Natural killer cell (primary cell): ENCODE measurements around the gene TIMP4. TPM values are rescaled to one million over a fixed set of nuclear protein-coding genes. Genes with fewer than 3 reads are reported as not detected.

ENCODE experiments used
- ATAC-seq, 3 donors: fragments of 150-1000 bp in 2 of 3; fragments of 200-7000 bp in 1 of 3; cut with Tn5 transposase; 1 replicate in 1 of 3; 2 replicates in 2 of 3; pipeline ENCODE4 v1.10.0; 2021; ENCODE audit warnings: mild to moderate bottlenecking in 2 of 3, moderate library complexity in 2 of 3
- DNase-seq, 2 donors: peaks; one replicate each; pipeline versions ENCODE4 v3.0.0 to v3.0.0-alpha.2; 2013 to 2021; ENCODE audit warnings: mixed read lengths in 1 of 2
- H3K27ac ChIP-seq: one replicate; pipeline ENCODE4 v1.5.1; 2013; ENCODE audit warnings: mild to moderate bottlenecking, low read length
- H3K27me3 ChIP-seq: one replicate; pipeline ENCODE4 v1.6.1; 2013; ENCODE audit warnings: low read length; ENCODE audit not compliant: control insufficient read depth, insufficient read depth
- H3K36me3 ChIP-seq: one replicate; pipeline ENCODE4 v1.6.1; 2013; ENCODE audit warnings: low read length; ENCODE audit not compliant: control insufficient read depth, insufficient read depth
- H3K4me1 ChIP-seq: one replicate; pipeline ENCODE4 v1.6.1; 2013; ENCODE audit warnings: low read length; ENCODE audit not compliant: control insufficient read depth, insufficient read depth
- H3K4me3 ChIP-seq: one replicate; pipeline ENCODE4 v1.5.1; 2013; ENCODE audit warnings: low read length
- H3K9me3 ChIP-seq: one replicate; pipeline ENCODE4 v1.6.1; 2013; ENCODE audit warnings: low read length; ENCODE audit not compliant: control insufficient read depth, insufficient read depth
- H3K27ac Mint-ChIP-seq, 2 donors: one replicate each; pipeline ENCODE4 v1.8.0; 2022; ENCODE audit warnings: mild to moderate bottlenecking in 2 of 2, mixed read lengths in 2 of 2, moderate library complexity in 1 of 2
- H3K27me3 Mint-ChIP-seq, 2 donors: one replicate each; pipeline ENCODE4 v1.8.0; 2022; ENCODE audit warnings: low read depth in 2 of 2, mixed read lengths in 2 of 2
- H3K36me3 Mint-ChIP-seq: one replicate; pipeline ENCODE4 v1.8.0; 2022; ENCODE audit warnings: mixed read lengths
- H3K4me1 Mint-ChIP-seq, 2 donors: one replicate each; pipeline ENCODE4 v1.8.0; 2022; ENCODE audit warnings: mixed read lengths in 2 of 2
- H3K4me3 Mint-ChIP-seq: one replicate; pipeline ENCODE4 v1.8.0; 2022; ENCODE audit warnings: mild to moderate bottlenecking, moderate library complexity, mixed read lengths
- H3K9me3 Mint-ChIP-seq, 2 donors: one replicate each; pipeline ENCODE4 v1.8.0; 2022; ENCODE audit warnings: mixed read lengths in 2 of 2
- CTCF ChIP-seq: fragments of 200-600 bp; IDR thresholded peaks from one replicate; pipeline ENCODE4 v1.8.0; 2022; ENCODE audit warnings: antibody characterized with exemption
- WGBS: methylation state at CpG from one replicate; pipeline ENCODE4 v1.1.7; 2013; ENCODE audit warnings: missing lambda C conversion rate; ENCODE audit not compliant: insufficient coverage; 5-methylcytosine and 5-hydroxymethylcytosine counted together
- intact Hi-C: fragments of 100-400 bp; cut with micrococcal nuclease; formaldehyde crosslinking; loops from one replicate; pipeline ENCODE4 v1.14.2; 2022
- total RNA-seq, 4 donors: library from RNA; stranded (reverse); fragments of 120-200 nt in 1 of 4; gene quantifications; one replicate each; pipeline versions ENCODE4 v1.2.3 to v1.2.4, GENCODE V29; 2013 to 2022

TIMP4 gene
- total RNA-seq, result not detected
- not detected for total RNA-seq (2013)

DNA sequence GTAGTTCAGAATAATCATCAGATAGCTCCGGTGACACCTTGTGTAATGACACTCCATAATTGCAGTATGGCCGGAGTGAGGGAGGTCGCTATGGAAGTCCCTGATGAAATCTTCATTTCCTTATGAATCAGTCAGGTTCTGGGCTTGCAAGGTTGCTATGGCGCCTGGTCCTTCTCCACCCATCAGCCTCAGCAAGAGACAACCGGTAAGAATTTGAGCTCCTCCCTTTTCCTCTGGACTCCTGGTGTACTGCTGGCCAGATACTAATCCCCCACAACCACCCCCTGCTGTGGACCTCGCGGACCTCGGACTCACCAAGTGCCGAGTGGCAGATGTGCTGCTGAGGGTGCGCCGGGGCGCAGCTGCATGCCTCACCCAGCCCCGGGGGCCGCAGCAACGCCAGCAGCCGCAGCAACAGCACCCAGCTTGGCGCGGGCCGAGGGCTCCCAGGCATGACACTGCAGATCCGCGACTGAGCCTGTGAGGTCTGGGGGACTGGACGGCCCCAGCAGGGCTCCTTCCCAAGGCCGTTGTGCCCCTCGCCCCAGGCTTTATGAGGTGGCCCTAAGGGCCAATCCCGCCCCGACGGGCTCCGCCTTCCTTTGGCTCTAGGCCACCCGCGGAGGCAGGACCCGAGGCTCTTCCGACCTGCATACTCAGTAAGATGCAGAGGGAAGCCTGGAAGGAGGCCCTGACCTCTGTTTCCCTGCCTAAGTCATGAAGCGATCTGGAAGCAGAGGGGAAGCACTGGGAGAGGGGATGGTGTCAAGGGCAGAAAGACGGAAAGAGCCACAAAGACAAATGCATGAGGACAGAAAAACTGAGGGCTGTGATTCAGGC lies at the start of gene TIMP4:
Gene TIMP4, minus strand, starts transcription at position 526 of the 840 bp plus-strand sequence. Its CDS starts 72 bp downstream, at position 454.
- Histone ChIP-seq H3K27me3 (no peaks in the 10 kb centered on the region), H3K4me1 (no peaks in the 10 kb centered on the region), H3K36me3 (no peaks in the 10 kb centered on the region), H3K9me3 (no peaks in the 10 kb centered on the region), H3K27ac (no peak within 1 kb of the TSS), H3K4me3 (no peak within 1 kb of the TSS)
- H3K4me1 Mint-ChIP-seq, result no peaks in the 10 kb centered on the region
- no peaks in the 10 kb centered on the region for H3K36me3 Mint-ChIP-seq
- no peaks in the 10 kb centered on the region for H3K9me3 Mint-ChIP-seq
- intact Hi-C loops, result no loop called here
- no peak within 1 kb of the TSS for H3K27ac Mint-ChIP-seq
- H3K27me3 Mint-ChIP-seq, result peaks cover 23 to 55% of the 10 kb centered on the region in 2 donors
- no peak for DNase-seq
- ATAC-seq, result no peak
- 30% methylated on average over 34 of the region's 34 CpGs for WGBS
- TF ChIP-seq CTCF, result no peak
- H3K4me3 Mint-ChIP-seq, result no peak within 1 kb of the TSS

- Mint-ChIP-seq H3K4me1 (no peaks in the 10 kb centered on the region), H3K4me3 (no peak overlapping the region), H3K9me3 (peaks cover 0 to 2% of the 10 kb centered on the region in 2 donors), H3K27me3 (peaks cover 2 to 26% of the 10 kb centered on the region in 2 donors), H3K36me3 (no peaks in the 10 kb centered on the region), H3K27ac (no peak overlapping the region)
- ATAC-seq (no peak), DNase-seq (no peak)
- Histone ChIP-seq H3K27ac (no peak overlapping the region), H3K4me3 (no peak overlapping the region), H3K36me3 (no peaks in the 10 kb centered on the region), H3K27me3 (no peaks in the 10 kb centered on the region), H3K4me1 (no peaks in the 10 kb centered on the region), H3K9me3 (no peaks in the 10 kb centered on the region)
- TF ChIP-seq CTCF, result no peak
- intact Hi-C loops, result no loop called here
- WGBS, result 92% methylated on average over 2 of the region's 4 CpGs
Observed at GRCh38 chr3:12205171-12205570, 46.5 kb upstream of the TIMP4 start.

- intact Hi-C loops, result no loop called here
- WGBS, result 91% methylated on average over 2 of the region's 2 CpGs
- Mint-ChIP-seq H3K27ac (no peak overlapping the region), H3K9me3 (peaks cover 0 to 2% of the 10 kb centered on the region in 2 donors), H3K36me3 (no peaks in the 10 kb centered on the region), H3K4me3 (no peak overlapping the region), H3K4me1 (no peaks in the 10 kb centered on the region), H3K27me3 (peaks cover 0 to 8% of the 10 kb centered on the region in 2 donors)
- no peaks in the 10 kb centered on the region for H3K36me3 ChIP-seq
- no peak overlapping the region for H3K4me3 ChIP-seq
- no peaks in the 10 kb centered on the region for H3K9me3 ChIP-seq
- H3K27ac ChIP-seq, result no peak overlapping the region
- DNase-seq (no peak), ATAC-seq (no peak)
- H3K4me1 ChIP-seq, result no peaks in the 10 kb centered on the region
- no peaks in the 10 kb centered on the region for H3K27me3 ChIP-seq
- no peak for TF ChIP-seq CTCF
Observed at GRCh38 chr3:12201813-12202212, 43.1 kb upstream of the TIMP4 start.
